Stimulated activated CD8-positive, alpha-beta memory T cell treated with anti-CD3 and anti-CD28 coated beads, Interleukin-4, amount 100 ng/mL, for 4 hours (primary cell): ENCODE data around the gene TRIO.
"Not testable (repeated sequence)": the region's sequence is repeated elsewhere in the genome, so short reads cannot be mapped to it uniquely, and the experiment has no call there.

ENCODE experiments used
- DNase-seq, 2 donors: peaks; one replicate each; pipeline ENCODE4 v3.0.0-alpha.2; 2020; ENCODE audit warnings: low read depth in 2 of 2, low spot score in 1 of 2

TRIO gene

DNA sequence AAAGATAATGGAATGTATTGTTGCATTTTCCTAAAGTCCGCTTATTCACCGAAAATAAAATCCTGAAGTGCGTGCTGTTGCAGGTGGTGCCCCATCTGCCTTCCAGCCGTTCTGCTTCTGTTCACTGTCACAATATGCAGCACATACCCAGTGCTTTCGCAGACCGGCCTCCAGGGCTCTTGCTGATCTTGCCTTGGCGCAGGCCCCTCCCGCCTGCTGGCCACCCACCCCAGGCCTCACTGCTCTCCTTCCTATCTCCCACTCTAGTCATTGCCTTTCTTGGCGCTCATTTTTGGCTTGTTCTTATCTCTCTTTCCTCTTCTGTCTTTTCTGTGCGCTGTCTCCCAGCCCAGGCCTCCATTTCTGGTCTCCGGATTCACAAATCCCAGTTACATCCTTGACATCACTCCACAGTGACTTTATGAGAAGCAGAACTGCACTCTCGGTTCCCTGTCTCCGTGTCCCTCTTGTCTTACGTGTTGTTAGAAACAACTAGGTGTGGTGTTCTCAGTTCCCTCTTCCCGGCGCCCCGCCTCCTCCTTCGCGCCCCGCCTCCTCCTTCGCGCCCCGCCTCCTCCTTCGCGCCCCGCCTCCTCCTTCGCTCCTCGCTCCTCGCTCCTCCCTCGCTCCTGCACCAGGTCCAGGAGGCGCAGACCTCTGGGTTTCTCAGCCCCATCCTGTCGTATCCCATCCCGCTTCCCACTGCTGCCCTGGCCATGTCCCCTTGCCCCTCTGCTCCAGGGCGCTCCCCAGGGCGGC, 236.8 kb downstream of the TRIO start:
- no peak for DNase-seq

DNA sequence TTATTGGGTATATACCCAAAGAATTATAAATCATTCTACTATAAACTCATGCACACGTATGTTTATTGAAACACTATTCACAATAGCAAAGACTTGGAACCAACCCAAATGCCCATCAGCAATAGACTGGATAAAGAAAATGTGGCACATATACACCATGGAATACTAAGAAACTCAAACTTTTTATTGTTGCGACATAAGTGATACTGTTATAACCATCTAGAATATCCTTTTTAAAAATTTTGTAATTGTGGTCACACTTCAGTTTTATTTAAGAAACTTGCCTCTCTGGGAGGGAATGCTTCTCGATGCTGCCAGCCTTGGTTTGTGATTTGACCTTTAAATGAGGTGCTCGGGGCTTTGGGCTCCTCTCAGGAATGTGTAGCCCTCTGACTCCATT, 237.6 kb downstream of the TRIO start:
- no peak for DNase-seq

DNA sequence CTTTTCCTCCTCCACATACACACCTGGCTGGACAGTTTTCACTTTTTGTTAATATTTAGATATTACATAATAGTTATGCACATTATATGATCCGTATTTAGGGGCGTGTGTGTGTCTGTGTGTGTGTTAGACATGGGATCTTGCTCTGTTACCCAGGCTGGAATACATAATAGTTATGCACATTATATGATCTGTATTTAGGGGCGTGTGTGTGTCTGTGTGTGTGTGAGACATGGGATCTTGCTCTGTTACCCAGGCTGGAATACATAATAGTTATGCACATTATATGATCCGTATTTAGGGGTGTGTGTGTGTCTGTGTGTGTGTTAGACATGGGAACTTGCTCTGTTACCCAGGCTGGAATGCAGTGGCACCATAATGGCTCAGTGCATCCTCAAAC, 239.5 kb downstream of the TRIO start:
- DNase-seq, result no peak

DNA sequence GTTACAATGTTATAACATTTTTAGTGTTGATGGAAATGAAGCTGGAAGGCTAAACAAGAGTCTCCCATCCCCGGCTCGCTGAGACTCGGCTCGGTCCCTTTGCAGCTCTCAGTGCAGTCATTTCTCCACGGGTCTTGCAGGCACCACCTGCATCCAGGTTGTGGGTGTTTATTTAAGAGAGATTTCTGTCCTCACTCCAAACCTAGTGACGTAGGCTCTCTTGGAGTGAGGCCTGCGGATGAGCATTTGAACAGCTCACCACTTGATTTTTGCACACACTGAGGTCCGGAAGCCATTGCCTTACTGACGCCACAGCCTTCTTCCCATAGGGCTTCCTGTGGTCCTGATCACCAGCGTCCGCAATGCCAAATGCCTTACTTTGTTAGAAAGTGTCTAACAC, 240.8 kb downstream of the TRIO start:
- DNase-seq, result no peak

DNA sequence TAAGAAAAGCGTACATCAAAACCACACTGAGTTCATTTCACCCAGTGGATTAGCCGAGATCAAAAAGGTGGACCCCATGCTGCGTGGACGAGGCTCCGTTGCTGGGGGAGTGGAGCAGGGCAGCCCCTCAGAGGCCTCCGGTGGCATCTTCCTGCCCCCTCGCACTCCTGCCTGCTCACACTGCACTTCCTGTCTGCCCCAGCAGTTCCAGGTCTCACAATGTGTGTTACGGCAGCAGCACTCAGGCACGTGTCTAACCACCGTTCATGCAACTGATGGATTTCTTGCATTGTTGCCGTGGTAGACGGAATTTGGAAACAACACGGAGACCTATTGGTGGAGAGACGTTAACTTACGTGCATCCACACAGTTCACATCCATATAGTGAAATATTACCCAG, 241.9 kb downstream of the TRIO start:
- DNase-seq, result no peak

DNA sequence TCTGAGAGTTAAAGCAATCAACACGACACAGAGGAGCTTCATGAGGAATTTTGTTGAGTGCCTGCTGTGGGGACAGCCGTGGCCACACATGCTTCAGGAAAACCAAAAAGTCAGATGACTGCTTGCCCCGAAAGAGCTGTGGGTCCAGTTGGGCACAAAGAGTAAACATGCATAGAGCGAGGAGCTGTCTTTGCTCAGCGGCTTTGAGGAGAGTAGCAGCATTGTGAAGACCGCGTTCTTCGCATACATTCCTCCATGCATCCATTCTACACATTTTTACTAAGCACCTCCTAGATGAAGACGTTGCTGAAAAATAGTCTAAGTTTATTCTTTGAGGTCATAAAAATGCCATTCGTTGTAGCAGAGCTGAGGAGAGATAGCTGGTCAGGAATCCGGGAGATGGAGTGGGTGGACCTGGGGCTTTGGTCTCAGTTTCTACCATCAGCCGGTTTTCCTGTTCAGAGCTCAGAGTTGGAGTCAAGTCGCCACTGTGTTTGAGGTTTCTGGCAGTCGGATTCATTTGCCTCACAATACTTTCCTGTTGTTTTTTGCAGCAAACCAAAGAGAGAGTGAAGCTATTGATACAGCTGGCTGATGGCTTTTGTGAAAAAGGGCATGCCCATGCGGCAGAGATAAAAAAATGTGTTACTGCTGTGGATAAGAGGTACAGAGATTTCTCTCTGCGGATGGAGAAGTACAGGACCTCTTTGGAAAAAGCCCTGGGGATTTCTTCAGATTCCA, 243.9 kb downstream of the TRIO start:
- no peak for DNase-seq

DNA sequence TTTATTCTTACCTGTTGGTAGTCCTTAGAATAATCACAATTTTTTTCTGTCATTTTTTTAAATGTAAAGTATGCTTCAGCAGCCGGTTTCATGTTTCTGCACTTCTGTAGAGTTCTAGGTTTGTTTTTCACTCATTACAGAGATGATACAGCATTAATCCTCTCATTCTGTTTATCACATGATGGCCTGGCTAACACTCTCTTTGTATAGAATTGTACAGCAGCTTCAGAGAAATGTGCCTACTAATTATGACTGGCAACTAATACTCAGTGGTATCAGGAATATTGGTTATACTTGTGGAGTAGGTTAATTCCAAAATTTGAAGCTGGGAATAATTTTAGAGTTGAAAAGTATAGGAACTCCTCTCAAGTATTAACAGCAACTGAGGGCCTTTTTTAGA, 245.6 kb downstream of the TRIO start:
- DNase-seq, result no peak

DNA sequence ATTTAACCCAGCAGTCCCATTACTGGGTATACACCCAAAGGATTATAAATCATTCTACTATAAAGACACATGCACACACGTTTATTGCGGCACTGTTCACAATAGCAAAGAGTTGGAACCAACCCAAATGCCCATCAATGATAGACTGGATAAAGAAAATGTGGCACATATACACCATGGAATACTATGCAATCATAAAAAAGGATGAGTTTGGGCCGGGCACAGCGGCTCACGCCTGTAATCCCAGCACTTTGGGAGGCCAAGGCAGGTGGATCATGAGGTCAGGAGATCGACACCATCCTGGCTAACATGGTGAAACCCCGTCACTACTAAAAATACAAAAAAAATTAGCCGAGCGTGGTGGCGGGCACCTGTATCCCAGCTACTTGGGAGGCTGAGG, 249.4 kb downstream of the TRIO start:
- DNase-seq, result not testable (repeated sequence)

DNA sequence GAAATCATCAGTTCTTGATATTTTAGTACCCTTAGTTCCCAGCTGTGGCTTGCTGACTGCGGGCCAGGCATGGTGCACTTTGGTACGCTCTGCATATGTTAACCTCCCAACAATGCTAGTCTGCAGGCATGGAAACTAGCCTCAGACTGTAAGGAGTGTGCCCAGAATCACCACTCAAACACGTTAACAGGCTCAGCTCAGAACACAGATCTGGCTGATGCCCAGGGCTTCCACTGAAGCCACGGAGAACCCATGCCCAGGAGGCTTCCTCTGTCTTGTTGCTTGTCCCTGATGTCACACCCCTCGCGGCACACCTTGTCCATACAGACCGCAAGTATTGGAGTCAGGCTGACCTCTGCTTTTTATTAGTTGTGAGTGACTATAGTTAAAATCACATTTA, 251.2 kb downstream of the TRIO start:
- DNase-seq, result no peak

DNA sequence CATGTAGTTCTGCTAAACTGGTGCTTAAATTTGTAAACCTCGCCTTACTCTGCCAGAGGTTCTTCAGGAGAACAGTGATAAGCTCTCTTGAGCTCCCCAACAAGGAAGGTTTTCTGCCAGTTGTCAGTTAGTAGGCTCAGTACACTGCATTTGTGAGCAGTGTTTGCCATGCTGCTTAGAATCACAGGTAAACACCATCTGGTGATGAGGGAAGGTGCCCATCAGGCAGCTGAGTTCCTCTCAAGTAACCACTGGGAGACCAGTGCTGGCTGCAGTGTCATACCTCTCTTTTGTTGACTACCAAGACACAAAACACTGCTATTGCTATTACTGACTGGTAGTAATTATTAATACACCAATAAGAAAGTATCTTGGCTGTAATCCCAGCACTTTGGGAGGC, 252.3 kb downstream of the TRIO start:
- DNase-seq, result no peak

DNA sequence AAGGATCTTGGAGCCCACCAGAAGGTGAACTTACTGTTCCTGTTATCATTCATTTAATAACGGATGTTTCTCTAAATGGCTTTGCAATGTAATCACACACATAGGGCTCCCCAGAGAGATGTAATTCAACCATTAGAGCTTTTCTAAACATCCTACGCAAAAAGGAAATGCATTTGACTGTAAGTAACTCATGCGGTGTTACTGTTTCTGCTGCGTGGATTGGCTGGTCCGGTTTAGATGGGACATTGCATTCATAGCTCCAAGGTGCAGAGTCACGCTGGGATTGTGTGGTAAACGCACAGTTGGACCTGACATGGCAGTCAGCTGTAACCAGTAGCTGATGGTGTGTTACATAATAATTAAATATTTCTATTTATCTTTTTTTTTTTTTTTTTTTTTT, 252.9 kb downstream of the TRIO start:
- DNase-seq, result no peak

DNA sequence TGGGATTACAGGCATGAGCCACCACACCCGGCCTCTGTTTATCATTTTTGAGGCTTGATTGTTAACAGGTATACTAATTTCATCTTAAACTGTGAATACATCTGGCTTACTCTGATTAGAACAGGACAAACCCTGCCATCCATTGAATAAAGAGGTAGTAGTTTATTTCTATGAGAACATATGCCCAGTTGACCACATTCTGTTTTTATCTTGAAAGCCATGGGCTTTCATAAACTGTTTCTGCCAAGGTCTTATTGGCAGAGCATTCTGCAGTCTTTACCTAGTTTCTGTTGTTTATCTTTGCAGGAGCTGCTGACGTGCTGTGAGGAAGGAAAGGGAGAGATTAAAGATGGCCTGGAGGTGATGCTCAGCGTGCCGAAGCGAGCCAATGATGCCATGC, 253.6 kb downstream of the TRIO start:
- no peak for DNase-seq

DNA sequence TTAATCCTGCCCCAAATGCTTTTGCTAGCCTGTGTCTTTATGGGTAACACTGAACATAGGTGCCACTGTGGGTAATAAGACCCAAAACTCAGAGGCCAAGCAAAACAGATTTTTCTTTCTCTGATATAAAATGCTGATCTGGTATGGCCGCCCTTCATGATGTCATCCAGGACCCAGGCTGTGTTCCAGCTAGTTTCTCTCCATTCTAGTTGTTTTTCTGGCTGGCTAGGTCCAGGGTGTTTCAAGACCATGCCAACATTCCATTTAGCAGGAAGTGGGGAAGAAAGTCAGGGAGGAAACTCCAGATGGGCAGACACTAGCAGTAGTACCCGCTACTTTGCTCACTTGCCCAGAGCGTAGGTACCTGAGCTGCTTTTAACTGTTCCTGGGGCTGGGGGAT, 254.6 kb downstream of the TRIO start:
- DNase-seq, result no peak

DNA sequence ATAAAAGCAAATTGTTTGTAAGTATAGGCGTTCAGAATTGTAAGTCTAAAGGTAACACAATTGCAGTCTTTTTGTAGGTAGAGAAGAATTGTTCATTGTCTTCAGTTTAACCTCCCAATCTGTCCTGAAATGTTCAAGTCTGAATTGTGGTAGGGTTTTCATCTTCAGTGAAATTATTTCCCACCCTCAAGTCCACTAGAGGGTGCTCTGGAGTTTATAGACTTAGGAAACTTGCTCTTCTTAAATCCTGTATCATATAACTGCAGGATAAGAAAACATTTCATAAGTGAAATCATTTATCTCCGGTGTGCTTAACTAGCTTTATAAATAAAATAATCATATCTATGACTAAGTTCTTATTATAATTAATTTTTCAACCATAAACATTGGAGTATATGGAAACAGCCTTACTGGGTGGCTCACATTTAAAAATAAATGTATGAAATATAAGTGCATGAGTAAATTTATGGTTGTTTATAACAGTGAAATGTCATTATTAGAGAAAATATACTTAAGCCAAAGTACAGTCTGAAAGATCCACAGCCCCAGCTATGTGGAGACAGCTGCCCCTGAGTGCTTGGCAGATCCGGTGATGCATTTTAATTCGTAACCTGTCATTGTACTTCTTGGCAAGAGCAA, 256.0 kb downstream of the TRIO start:
- DNase-seq, result no peak

DNA sequence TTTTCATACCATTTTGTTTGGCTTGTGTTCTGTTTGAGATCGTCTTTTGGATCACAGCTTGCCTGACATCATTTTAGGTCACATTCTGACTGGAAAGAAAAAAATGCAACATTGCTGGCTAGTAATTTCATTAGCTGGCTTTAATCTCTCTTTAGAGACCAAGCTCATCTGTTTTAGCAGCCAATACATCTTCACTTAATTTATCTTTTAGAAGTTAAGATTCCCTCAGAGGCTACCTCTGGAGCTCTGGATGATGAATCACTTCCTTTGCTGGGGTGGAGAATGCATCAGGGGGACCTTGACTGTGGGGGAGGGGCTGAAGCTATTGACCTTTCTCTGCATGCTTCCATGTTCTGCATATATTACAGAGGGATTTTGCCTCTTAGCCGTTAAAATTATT, 256.9 kb downstream of the TRIO start:
- no peak for DNase-seq

DNA sequence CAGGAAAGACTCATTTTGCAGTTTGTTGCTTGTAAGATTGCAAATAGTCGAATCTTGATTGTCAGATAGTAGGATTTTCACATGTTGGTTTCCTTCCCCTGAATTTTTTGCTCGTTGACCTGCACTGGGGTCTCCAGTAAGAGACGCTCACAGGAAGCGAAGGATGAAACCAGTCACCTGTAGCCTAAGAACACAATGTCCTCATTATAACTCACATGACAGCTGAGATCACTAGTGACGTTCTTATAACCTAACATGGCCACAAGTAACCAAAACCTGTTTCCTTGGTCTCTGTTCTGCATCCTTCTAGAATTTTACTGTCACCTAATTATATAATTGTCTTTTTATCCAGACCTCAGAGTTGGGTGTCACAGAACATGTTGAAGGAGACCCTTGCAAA, 257.5 kb downstream of the TRIO start:
- DNase-seq, result no peak

DNA sequence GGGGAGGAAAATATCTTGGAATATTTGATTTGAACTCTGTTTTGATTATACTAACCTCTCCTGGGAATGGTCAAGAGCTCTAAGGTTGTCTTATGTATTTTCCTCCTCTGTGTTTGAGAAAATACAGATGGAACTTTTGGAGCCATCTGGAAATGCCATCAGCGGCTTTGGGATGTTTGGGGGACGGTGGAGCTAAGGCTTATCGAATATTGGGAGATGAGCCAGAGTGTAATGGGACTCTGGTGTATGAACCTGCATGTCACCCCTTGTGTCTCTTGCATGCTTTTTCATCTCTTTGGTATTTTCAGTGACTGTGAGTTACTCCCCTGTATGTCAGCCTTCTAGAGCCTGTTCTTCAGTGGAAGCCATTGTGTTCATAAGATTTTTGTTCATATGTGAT, 258.5 kb downstream of the TRIO start:
- DNase-seq, result no peak

DNA sequence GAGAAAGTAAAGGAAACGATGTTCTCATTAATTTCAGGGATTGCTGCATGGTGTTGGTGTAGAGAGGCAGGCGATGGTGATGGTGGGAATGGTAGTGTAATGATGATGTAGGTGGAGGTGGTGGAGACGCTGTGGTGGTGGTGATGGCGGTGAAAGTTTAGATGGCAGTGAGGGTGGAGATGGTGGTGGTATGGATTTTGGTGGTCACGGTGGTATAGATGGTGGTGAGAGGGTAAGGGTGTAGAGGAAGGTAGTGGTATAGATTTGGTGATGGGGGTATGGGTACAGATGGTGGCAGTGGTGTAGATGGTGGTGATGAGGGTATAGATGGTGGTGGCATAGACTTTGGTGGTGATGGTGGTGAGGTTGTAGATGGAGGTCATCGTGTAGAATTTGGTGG, 259.3 kb downstream of the TRIO start:
- DNase-seq, result no peak

DNA sequence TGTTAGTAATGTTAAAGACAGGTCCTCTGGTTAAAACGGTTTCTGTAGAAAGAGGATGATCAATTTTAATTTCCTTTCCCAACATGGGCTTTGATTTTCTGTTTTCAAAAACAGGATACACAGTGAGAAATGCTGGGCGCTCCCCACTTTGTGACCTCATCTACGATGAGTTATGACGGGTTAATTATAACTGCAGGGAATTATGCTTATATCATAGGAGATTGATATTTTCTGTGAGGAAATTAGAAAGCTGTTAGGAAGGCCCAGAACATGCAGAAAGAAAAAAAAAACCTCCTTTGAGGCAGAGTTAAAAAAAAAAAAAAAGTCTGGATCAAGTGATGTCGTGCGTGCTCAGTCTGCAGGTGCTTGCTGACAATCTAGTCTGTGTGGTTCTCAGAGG, 261.6 kb downstream of the TRIO start:
- DNase-seq, result no peak

DNA sequence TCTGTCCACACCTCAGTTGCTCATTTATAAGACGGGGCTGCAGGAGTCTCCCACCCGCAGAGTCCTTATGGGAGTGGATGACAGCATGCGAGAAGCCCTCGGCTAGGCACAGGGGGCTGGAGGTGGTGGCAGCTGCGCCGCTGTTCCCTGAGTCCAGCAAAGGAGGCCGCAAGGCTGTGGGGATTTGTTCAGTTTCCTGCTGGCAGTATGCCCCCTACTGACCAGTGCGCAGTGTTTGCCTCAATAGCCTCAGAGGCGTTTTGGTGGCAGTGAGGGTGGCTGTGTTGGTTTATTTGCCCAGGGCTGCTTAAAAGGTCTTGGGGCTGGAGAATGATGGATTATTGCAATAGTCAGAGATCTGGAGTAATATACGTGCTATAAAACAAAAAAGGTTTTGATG, 262.1 kb downstream of the TRIO start:
- no peak for DNase-seq

DNA sequence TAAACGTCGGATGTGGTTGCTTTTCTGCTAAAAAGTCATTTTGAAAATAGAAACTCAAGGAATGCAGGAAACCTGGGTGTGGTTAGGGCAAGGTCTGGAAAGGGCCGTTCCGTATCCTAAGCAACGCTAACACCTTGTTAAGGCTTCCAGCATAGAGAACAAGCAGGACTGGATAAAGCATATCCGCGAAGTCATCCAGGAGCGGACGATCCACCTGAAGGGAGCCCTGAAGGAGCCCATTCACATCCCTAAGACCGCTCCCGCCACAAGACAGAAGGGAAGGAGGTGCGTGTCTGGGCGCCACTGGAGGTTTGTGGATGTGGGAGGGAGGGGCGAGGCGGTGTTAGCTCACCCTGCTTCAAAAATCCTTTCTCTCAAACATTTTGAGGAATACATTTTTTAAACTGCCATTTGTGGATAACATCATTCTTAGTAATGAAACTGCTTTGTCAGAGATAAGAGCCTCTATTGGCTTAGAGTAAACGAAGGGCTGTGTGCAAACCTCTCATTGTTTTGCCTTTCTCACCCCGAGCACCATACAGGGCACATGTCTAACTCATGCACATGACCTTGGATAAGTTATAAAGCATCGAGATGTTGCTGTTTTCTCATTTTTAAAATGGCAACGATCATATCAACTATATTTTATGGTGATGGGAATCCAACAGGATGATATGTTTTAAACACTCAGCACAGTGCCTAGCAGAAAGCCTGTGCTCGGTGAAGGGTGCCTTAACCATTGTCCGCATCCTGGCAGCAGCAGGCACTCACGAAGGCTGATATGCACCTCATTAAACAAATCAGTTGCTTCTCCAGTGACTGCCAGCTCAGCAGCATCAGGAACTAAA, 262.8 kb downstream of the TRIO start:
- no peak for DNase-seq

DNA sequence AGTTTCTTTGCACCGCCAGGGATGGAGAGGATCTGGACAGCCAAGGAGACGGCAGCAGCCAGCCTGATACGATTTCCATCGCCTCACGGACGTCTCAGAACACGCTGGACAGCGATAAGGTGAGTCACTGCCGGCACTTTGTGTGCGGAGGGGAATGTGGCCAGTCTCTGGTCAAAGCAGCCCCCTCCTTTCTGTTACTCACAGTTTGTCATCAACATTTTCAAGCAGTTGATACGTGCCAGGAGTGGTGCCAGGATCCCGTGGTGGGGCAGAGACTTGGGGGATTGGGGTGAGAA, 263.4 kb downstream of the TRIO start:
- DNase-seq, result no peak
